Measurements from ENCODE around the gene GUSB. TPM values are rescaled to one million over a fixed set of nuclear protein-coding genes. Genes with fewer than 3 reads are reported as not detected.

GUSB gene
- total RNA-seq, 1 experiment from 2014 or later: 42.3 TPM

DNA sequence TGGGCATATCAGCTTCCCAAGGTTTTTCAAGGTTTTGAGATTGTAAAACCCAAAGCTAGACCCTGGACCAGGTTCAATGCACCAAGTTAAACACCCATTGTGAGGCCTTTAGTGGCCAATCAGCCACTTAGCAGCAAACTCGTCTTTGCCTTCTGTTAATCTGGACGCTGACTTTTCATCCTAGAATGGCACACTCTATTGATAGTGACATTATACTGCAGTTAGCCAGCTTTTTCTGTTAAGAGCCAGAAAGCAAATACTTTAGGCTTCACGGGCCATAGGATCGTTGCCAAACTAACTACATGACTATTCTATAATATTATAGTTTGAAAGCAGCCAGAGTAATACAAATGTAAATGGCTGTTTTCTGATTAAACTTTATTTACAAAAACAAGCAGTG, 57.8 kb downstream of the GUSB start (continued):
- TF ChIP-seq, protein P1, sequence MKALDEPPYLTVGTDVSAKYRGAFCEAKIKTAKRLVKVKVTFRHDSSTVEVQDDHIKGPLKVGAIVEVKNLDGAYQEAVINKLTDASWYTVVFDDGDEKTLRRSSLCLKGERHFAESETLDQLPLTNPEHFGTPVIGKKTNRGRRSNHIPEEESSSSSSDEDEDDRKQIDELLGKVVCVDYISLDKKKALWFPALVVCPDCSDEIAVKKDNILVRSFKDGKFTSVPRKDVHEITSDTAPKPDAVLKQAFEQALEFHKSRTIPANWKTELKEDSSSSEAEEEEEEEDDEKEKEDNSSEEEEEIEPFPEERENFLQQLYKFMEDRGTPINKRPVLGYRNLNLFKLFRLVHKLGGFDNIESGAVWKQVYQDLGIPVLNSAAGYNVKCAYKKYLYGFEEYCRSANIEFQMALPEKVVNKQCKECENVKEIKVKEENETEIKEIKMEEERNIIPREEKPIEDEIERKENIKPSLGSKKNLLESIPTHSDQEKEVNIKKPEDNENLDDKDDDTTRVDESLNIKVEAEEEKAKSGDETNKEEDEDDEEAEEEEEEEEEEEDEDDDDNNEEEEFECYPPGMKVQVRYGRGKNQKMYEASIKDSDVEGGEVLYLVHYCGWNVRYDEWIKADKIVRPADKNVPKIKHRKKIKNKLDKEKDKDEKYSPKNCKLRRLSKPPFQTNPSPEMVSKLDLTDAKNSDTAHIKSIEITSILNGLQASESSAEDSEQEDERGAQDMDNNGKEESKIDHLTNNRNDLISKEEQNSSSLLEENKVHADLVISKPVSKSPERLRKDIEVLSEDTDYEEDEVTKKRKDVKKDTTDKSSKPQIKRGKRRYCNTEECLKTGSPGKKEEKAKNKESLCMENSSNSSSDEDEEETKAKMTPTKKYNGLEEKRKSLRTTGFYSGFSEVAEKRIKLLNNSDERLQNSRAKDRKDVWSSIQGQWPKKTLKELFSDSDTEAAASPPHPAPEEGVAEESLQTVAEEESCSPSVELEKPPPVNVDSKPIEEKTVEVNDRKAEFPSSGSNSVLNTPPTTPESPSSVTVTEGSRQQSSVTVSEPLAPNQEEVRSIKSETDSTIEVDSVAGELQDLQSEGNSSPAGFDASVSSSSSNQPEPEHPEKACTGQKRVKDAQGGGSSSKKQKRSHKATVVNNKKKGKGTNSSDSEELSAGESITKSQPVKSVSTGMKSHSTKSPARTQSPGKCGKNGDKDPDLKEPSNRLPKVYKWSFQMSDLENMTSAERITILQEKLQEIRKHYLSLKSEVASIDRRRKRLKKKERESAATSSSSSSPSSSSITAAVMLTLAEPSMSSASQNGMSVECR (CRISPR knock-in tag; IDR thresholded peaks at IDR 0.05; ENCODE audit: borderline replicate concordance): no peak
- TF ChIP-seq ZNF416 (CRISPR knock-in tag; IDR thresholded peaks at IDR 0.05): no peak

GRCh38 chr7:65923316-65923715, 58.7 kb downstream of the GUSB start:
- peaks cover 4% of the 10 kb centered on the region for H3K4me1 Mint-ChIP-seq
- no peak for DNase-seq (ENCODE audit: low spot score)
- no peaks in the 10 kb centered on the region for H3K9me3 Mint-ChIP-seq
- 0 out of 2 replicates have a peak, but pooled peaks cover 3% of the 10 kb centered on the region for H3K36me3 Mint-ChIP-seq
- ChIA-PET POLR2A (no interaction called here), CTCF (no interaction called here)
- H3K27ac Mint-ChIP-seq: no peak overlapping the region
- ATAC-seq: no peak
- H3K4me3 Mint-ChIP-seq: no peak overlapping the region
- no peak for TF ChIP-seq IRF1 (CRISPR knock-in tag; IDR thresholded peaks at IDR 0.05)
- no peak for TF ChIP-seq E2F5 (CRISPR knock-in tag; IDR thresholded peaks at IDR 0.05)
- no peak for TF ChIP-seq ZNF423 (CRISPR knock-in tag; IDR thresholded peaks at IDR 0.05)
- TF ChIP-seq KAT7 (CRISPR knock-in tag; IDR thresholded peaks at IDR 0.05; ENCODE audit: borderline replicate concordance): no peak
- TF ChIP-seq, protein P2, sequence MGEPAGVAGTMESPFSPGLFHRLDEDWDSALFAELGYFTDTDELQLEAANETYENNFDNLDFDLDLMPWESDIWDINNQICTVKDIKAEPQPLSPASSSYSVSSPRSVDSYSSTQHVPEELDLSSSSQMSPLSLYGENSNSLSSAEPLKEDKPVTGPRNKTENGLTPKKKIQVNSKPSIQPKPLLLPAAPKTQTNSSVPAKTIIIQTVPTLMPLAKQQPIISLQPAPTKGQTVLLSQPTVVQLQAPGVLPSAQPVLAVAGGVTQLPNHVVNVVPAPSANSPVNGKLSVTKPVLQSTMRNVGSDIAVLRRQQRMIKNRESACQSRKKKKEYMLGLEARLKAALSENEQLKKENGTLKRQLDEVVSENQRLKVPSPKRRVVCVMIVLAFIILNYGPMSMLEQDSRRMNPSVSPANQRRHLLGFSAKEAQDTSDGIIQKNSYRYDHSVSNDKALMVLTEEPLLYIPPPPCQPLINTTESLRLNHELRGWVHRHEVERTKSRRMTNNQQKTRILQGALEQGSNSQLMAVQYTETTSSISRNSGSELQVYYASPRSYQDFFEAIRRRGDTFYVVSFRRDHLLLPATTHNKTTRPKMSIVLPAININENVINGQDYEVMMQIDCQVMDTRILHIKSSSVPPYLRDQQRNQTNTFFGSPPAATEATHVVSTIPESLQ (CRISPR knock-in tag; IDR thresholded peaks at IDR 0.05): no peak
- TF ChIP-seq ZNF317 (CRISPR knock-in tag; IDR thresholded peaks at IDR 0.05; ENCODE audit: borderline replicate concordance, low read depth): no peak
- no peak for TF ChIP-seq ATF2 (CRISPR knock-in tag; IDR thresholded peaks at IDR 0.05; ENCODE audit: borderline replicate concordance, low read depth)
- TF ChIP-seq EMX1 (CRISPR knock-in tag; IDR thresholded peaks at IDR 0.05): no peak
- H3K27me3 Mint-ChIP-seq (ENCODE audit: low read depth): no peaks in the 10 kb centered on the region

GRCh38 chr7:65915921-65916657, 65.9 kb downstream of the GUSB start:
- CTCF ChIA-PET: no interaction called here
- ATAC-seq: no peak
- Mint-ChIP-seq H3K27ac (no peak overlapping the region), H3K4me1 (no peaks in the 10 kb centered on the region), H3K27me3 (ENCODE audit: low read depth) (no peaks in the 10 kb centered on the region), H3K36me3 (0 out of 2 replicates have a peak, but pooled peaks cover 3% of the 10 kb centered on the region), H3K9me3 (no peaks in the 10 kb centered on the region), H3K4me3 (no peak overlapping the region)
- POLR2A ChIA-PET: interaction anchor here (0.6 kb wide), 1 partner anchor 12 kb away, joined by 12 read pairs; no protein-coding TSS in a partner anchor
- DNase-seq (ENCODE audit: low spot score): no peak
- TF ChIP-seq RELA (CRISPR knock-in tag; IDR thresholded peaks at IDR 0.05; ENCODE audit: borderline replicate concordance) (no peak), ZNF532 (CRISPR knock-in tag; IDR thresholded peaks at IDR 0.05; ENCODE audit: borderline replicate concordance) (no peak), ZNF281 (CRISPR knock-in tag; IDR thresholded peaks at IDR 0.05) (no peak), ZNF671 (CRISPR knock-in tag; IDR thresholded peaks at IDR 0.05) (no peak), PRRX2 (CRISPR knock-in tag; IDR thresholded peaks at IDR 0.05) (no peak)
